ENCODE measurements around the gene CLEC18A.
"Not testable (repeated sequence)": the region's sequence is repeated elsewhere in the genome, so short reads cannot be mapped to it uniquely, and the experiment has no call there.

DNA sequence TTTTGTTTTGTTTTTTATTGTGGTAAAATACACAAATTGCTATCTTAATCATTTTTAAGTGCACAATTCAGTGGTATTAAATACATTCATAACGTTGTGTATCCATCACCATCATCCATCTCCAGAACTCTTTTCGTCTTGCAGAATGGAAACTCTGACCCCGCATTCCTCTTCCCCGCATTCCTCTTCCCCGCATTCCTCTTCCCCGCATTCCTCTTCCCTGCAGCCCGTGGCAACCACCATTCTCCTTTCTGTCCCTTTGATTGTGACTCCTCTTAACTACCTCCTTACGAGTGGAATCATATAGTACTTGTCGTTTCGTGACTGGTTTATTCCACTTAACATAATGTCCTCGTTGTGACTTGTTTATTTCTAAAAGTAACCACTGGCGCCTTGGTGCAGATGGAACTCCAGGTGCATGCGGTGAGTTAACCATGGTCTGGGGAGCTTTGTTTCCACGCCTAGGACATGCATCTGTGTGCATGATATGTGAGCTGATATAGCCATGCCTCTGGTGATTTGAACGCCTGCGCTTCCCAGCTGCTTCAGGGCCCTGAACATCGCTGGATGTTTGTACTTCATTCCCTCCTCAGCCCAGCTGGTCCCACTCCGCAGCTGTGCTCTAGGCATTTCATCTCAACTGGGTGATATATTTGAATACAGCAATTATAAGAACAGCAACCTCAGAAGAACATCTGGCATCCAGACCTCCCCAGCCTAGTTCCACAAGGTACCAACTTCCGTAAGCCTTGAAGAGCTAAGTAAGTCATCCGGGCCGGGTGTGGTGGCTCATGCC, 7.7 kb upstream of the CLEC18A start:
- TF ChIP-seq, protein P1, sequence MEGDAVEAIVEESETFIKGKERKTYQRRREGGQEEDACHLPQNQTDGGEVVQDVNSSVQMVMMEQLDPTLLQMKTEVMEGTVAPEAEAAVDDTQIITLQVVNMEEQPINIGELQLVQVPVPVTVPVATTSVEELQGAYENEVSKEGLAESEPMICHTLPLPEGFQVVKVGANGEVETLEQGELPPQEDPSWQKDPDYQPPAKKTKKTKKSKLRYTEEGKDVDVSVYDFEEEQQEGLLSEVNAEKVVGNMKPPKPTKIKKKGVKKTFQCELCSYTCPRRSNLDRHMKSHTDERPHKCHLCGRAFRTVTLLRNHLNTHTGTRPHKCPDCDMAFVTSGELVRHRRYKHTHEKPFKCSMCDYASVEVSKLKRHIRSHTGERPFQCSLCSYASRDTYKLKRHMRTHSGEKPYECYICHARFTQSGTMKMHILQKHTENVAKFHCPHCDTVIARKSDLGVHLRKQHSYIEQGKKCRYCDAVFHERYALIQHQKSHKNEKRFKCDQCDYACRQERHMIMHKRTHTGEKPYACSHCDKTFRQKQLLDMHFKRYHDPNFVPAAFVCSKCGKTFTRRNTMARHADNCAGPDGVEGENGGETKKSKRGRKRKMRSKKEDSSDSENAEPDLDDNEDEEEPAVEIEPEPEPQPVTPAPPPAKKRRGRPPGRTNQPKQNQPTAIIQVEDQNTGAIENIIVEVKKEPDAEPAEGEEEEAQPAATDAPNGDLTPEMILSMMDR (IDR thresholded peaks at IDR 0.05) = not testable (repeated sequence)
- TF ChIP-seq POLR2A (IDR thresholded peaks at IDR 0.05) = not testable (repeated sequence)

Data from testis (tissue), 2 donors.